GM10847 (cell line): ENCODE data around the gene FGF6.

Source experiments
- POLR2A ChIP-seq: IDR thresholded peaks from 2 replicates; pipeline ENCODE4 v1.6.1; 2011; ENCODE audit not compliant: insufficient read length; ENCODE audit errors: extremely low read depth

The FGF6 gene

GRCh38 chr12:4412056-4412455 is 33.6 kb downstream of the FGF6 start:
- TF ChIP-seq POLR2A, result no peak

- no peak for TF ChIP-seq POLR2A
Measured at GRCh38 chr12:4407136-4407535, 38.5 kb downstream of the FGF6 start.

GRCh38 chr12:4402996-4403395 is 42.6 kb downstream of the FGF6 start:
- no peak for TF ChIP-seq POLR2A

- TF ChIP-seq POLR2A, result no peak
Measured at GRCh38 chr12:4401117-4401516, 44.5 kb downstream of the FGF6 start.

- TF ChIP-seq POLR2A, result no peak
Measured at GRCh38 chr12:4395818-4396217, 49.8 kb downstream of the FGF6 start.

- no peak for TF ChIP-seq POLR2A
Measured at GRCh38 chr12:4393211-4393610, 52.4 kb downstream of the FGF6 start.

- TF ChIP-seq POLR2A, result no peak
Measured at GRCh38 chr12:4392223-4392742, 53.3 kb downstream of the FGF6 start.

- no peak for TF ChIP-seq POLR2A
Measured at GRCh38 chr12:4388662-4389061, 57.0 kb downstream of the FGF6 start.

- no peak for TF ChIP-seq POLR2A
Measured at GRCh38 chr12:4388032-4388431, 57.6 kb downstream of the FGF6 start.

- TF ChIP-seq POLR2A, result no peak
Measured at GRCh38 chr12:4387607-4388006, 58.0 kb downstream of the FGF6 start.

- TF ChIP-seq POLR2A, result no peak
Measured at GRCh38 chr12:4386801-4387200, 58.8 kb downstream of the FGF6 start.
